ENCODE data around the gene ST14. TPM values are rescaled to one million over a fixed set of nuclear protein-coding genes. Genes with fewer than 3 reads are reported as not detected.

The ST14 gene
- total and polyA plus RNA-seq, 10 of the 15 experiments (the other 5 are each of a cell fraction or from before 2014, with no cell fraction given) = 0.02 to 3.9 (median 0.73) TPM; not detected in 2

DNA sequence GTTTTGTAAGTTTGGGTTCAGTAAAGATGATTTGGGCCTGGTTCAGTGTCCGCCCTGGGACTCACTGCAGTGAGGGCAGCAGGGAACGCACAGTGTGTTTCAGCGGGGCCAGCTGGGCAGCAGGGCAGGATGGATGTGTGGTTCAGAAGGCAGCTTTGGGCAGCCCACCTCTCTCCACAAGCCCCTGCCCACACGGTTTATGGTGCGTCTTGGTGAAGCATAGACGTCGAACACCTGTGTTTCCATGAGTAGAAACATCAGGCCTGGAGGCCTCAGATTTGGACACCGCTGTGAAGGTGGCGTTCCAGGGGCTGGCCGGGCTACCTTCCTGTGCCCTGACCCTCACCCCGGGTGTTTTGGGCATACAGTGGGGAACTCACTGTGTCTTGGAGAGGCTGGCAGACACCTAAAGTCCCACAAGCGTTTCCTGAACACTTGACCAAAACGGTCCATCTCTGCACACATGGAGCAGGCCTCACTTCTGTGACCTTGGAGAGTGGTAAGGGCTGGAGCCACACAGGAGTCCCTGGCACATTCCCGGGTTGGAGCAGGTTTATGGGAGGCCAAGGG lies 59.0 kb downstream of the ST14 start:
- H3K27ac ChIP-seq (ENCODE audit: control insufficient read depth, insufficient read depth) = no peak overlapping the region
- H3K4me2 ChIP-seq (ENCODE audit: control insufficient read depth, insufficient read depth) = no peak overlapping the region
- no peaks in the 10 kb centered on the region for H3K27me3 ChIP-seq (replicated peaks in 1 of 2; ENCODE audit: control insufficient read depth in 2 of 2, insufficient read depth in 2 of 2, low read length in 1 of 2)
- no peak overlapping the region for H3K4me3 ChIP-seq
- intact Hi-C loops (cut with micrococcal nuclease; ENCODE audit: unreplicated experiment) (no loop called here), in situ Hi-C loops (cut with MboI) (loop anchor here (10.0 kb wide), 1 partner anchor 206 kb away; the partner anchor contains the start of gene ADAMTS8)
- H3K9ac ChIP-seq (ENCODE audit: control insufficient read depth, insufficient read depth, low read length) = no peak overlapping the region
- no peaks in the 10 kb centered on the region for H3K79me2 ChIP-seq (ENCODE audit: control insufficient read depth, insufficient read depth, low read length)
- CTCF ChIA-PET = no interaction called here
- SMC1A ChIA-PET (ENCODE audit: uncharacterized antibody, unreplicated experiment) = no interaction called here
- POLR2A ChIA-PET = no interaction called here
- H3K4me1 ChIP-seq (ENCODE audit: control insufficient read depth, insufficient read depth, low read length) = no peaks in the 10 kb centered on the region
- H3K9me3 ChIP-seq (replicated peaks; ENCODE audit: control insufficient read depth, insufficient read depth, low read length) = no peaks in the 10 kb centered on the region
- DNase-seq (ENCODE audit: low read depth, low spot score) (no peak), FAIRE-seq (no peak), ATAC-seq (no peak)
- BruUV-seq (replicated peaks) = no TSS peak
- H2AFZ ChIP-seq (ENCODE audit: control insufficient read depth, low read depth, low read length) = no peak overlapping the region
- TF ChIP-seq TAF1 (IDR thresholded peaks at IDR 0.05; ENCODE audit: borderline replicate concordance, low read depth, low read length) = no peak
- TF ChIP-seq POLR2AphosphoS5 (IDR thresholded peaks at IDR 0.05; ENCODE audit: low read length) = no peak
- TF ChIP-seq ATF7 (IDR thresholded peaks at IDR 0.05; ENCODE audit: low read depth) = no peak
- no peak for TF ChIP-seq PBX3 (IDR thresholded peaks at IDR 0.05; ENCODE audit: insufficient replicate concordance, low read depth, low read length)
- no peak for TF ChIP-seq JUNB (IDR thresholded peaks at IDR 0.05)
- no peak for TF ChIP-seq STAT3 (IDR thresholded peaks at IDR 0.05; ENCODE audit: low read depth, low read length)
- 63% methylated on average over 14 of the region's 14 CpGs for WGBS (ENCODE audit: insufficient coverage, insufficient replicate concordance, low lambda C conversion rate, missing lambda C conversion rate)
- RAD21 ChIA-PET (ENCODE audit: unreplicated experiment) = interaction anchor here (0.6 to 1.2 kb wide), 2 partner anchors 8 to 153 kb away, joined by 4 read pairs; no protein-coding TSS in a partner anchor
- H3K36me3 ChIP-seq (ENCODE audit: control insufficient read depth in 2 of 2, insufficient read depth in 2 of 2, low read length in 1 of 2) = no peaks in the 10 kb centered on the region
- H4K20me1 ChIP-seq (ENCODE audit: control insufficient read depth, insufficient read depth) = peaks cover 3% of the 10 kb centered on the region; the same call in 1 of the 2 replicates

DNA sequence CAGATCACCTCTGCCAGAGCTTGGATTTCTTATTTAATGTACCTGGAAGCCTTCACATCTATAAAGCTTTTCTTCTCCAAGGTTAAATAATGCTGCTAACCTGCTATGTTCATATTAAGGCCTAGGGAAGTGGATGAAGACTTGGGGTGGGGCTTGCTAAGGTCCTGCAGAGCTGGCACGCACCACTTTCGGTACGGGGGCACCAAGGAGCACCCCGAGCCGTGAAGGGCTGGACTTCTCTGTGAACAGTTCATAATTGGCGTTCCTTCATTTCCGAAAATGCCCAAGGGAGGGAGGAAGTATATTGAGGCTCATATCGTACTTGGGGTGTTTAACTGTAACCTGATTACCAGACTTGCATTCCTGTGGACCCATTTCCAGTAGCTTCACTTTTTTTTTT lies 59.6 kb downstream of the ST14 start:
- no TSS peak for BruUV-seq (replicated peaks)
- no peaks in the 10 kb centered on the region for H3K9me3 ChIP-seq (replicated peaks; ENCODE audit: control insufficient read depth, insufficient read depth, low read length)
- in situ Hi-C loops (cut with MboI) = loop anchor here (10.0 kb wide), 1 partner anchor 206 kb away; the partner anchor contains the start of gene ADAMTS8
- ChIA-PET CTCF (no interaction called here), POLR2A (no interaction called here), RAD21 (ENCODE audit: unreplicated experiment) (interaction anchor here (0.6 to 0.8 kb wide), 2 partner anchors 9 to 17 kb away, joined by 3 to 4 read pairs; no protein-coding TSS in a partner anchor), SMC1A (ENCODE audit: uncharacterized antibody, unreplicated experiment) (no interaction called here)
- no peaks in the 10 kb centered on the region for H3K79me2 ChIP-seq (ENCODE audit: control insufficient read depth, insufficient read depth, low read length)
- H3K36me3 ChIP-seq (ENCODE audit: control insufficient read depth in 2 of 2, insufficient read depth in 2 of 2, low read length in 1 of 2) = no peaks in the 10 kb centered on the region
- no peak for DNase-seq (ENCODE audit: low read depth, low spot score)
- no peak overlapping the region for H3K4me2 ChIP-seq (ENCODE audit: control insufficient read depth, insufficient read depth)
- FAIRE-seq = no peak
- H3K4me3 ChIP-seq = no peak overlapping the region
- no peak for ATAC-seq
- intact Hi-C loops (cut with micrococcal nuclease; ENCODE audit: unreplicated experiment) = no loop called here
- no peak overlapping the region for H3K9ac ChIP-seq (ENCODE audit: control insufficient read depth, insufficient read depth, low read length)
- no peaks in the 10 kb centered on the region for H3K4me1 ChIP-seq (ENCODE audit: control insufficient read depth, insufficient read depth, low read length)
- no peak overlapping the region for H2AFZ ChIP-seq (ENCODE audit: control insufficient read depth, low read depth, low read length)
- 95% methylated on average over 8 of the region's 8 CpGs for WGBS (ENCODE audit: insufficient coverage, insufficient replicate concordance, low lambda C conversion rate, missing lambda C conversion rate)
- no peaks in the 10 kb centered on the region for H3K27me3 ChIP-seq (replicated peaks in 1 of 2; ENCODE audit: control insufficient read depth in 2 of 2, insufficient read depth in 2 of 2, low read length in 1 of 2)
- H4K20me1 ChIP-seq (ENCODE audit: control insufficient read depth, insufficient read depth) = no peaks in the 10 kb centered on the region
- H3K27ac ChIP-seq (ENCODE audit: control insufficient read depth, insufficient read depth) = no peak overlapping the region
- TF ChIP-seq, protein P1, sequence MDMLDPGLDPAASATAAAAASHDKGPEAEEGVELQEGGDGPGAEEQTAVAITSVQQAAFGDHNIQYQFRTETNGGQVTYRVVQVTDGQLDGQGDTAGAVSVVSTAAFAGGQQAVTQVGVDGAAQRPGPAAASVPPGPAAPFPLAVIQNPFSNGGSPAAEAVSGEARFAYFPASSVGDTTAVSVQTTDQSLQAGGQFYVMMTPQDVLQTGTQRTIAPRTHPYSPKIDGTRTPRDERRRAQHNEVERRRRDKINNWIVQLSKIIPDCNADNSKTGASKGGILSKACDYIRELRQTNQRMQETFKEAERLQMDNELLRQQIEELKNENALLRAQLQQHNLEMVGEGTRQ (IDR thresholded peaks at IDR 0.05; ENCODE audit: borderline replicate concordance, low read depth, low read length) = no peak
- no peak for TF ChIP-seq NRF1 (conservative IDR thresholded peaks at IDR 0.05; ENCODE audit: low read depth, low read length)
- TF ChIP-seq TARDBP (IDR thresholded peaks at IDR 0.05; ENCODE audit: borderline replicate concordance) = no peak
- TF ChIP-seq IRF5 (IDR thresholded peaks at IDR 0.05; ENCODE audit: borderline replicate concordance) = no peak
- TF ChIP-seq SPI1 (IDR thresholded peaks at IDR 0.05; ENCODE audit: borderline replicate concordance, insufficient read depth, low read depth, low read length) = no peak
- TF ChIP-seq NR2C1 (IDR thresholded peaks at IDR 0.05) = no peak
- no peak for TF ChIP-seq HDGF (IDR thresholded peaks at IDR 0.05)

Data from GM12878 (cell line).